SK-N-SH treated with all-trans-retinoic acid at 6 μM for 48 hours (cell line): Measurements from ENCODE around the gene AGPAT3.

Source experiments
- ARNTL ChIP-seq: fragments of 450-650 bp; formaldehyde crosslinking; IDR thresholded peaks from 2 replicates; pipeline ENCODE4 v1.5.0; 2020; ENCODE audit warnings: low read depth, mild to moderate bottlenecking, moderate library complexity, borderline replicate concordance
- BACH2 ChIP-seq: fragments of 250-450 bp; sonication (Bioruptor Pico); IDR thresholded peaks from 2 replicates; pipeline ENCODE4 v1.9.0; 2021; ENCODE audit warnings: mild to moderate bottlenecking, borderline replicate concordance
- CREB5 ChIP-seq: fragments of 250-450 bp; sonication (Bioruptor Pico); IDR thresholded peaks from 2 replicates; pipeline ENCODE4 v1.5.1; 2020; ENCODE audit warnings: low read depth, mild to moderate bottlenecking, moderate library complexity
- ESRRG ChIP-seq: fragments of 250-450 bp; sonication (Bioruptor Pico); IDR thresholded peaks from 2 replicates; pipeline ENCODE4 v1.6.1; 2021; ENCODE audit warnings: mild to moderate bottlenecking
- GLIS3 ChIP-seq: fragments of 250-450 bp; sonication (Bioruptor Pico); IDR thresholded peaks from 2 replicates; pipeline ENCODE4 v1.5.0; 2020; ENCODE audit warnings: mild to moderate bottlenecking, moderate library complexity
- OSR1 ChIP-seq: fragments of 250-450 bp; sonication (Bioruptor Pico); IDR thresholded peaks from 2 replicates; pipeline ENCODE4 v1.8.0; 2022; ENCODE audit warnings: moderate library complexity, mild to moderate bottlenecking, inconsistent platforms
- PATZ1 ChIP-seq: fragments of 250-450 bp; sonication (Bioruptor Pico); IDR thresholded peaks from 2 replicates; pipeline ENCODE4 v1.8.0; 2020; ENCODE audit warnings: mild to moderate bottlenecking, moderate library complexity, borderline replicate concordance
- POU6F1 ChIP-seq: fragments of 250-450 bp; sonication (Bioruptor Pico); IDR thresholded peaks from 2 replicates; pipeline ENCODE4 v1.8.0; 2021; ENCODE audit warnings: low read depth, mild to moderate bottlenecking, moderate library complexity, borderline replicate concordance
- PPARA ChIP-seq: fragments of 250-450 bp; sonication (Bioruptor Pico); IDR thresholded peaks from 2 replicates; pipeline ENCODE4 v1.5.0; 2020; ENCODE audit warnings: mild to moderate bottlenecking, borderline replicate concordance
- ZC3H10 ChIP-seq: fragments of 250-450 bp; sonication (Bioruptor Pico); IDR thresholded peaks from 2 replicates; pipeline ENCODE4 v1.5.1; 2021; ENCODE audit warnings: mild to moderate bottlenecking, moderate library complexity
- ZFP3 ChIP-seq: fragments of 250-450 bp; sonication (Bioruptor Pico); IDR thresholded peaks from 2 replicates; pipeline ENCODE4 v1.5.0; 2020; ENCODE audit warnings: mild to moderate bottlenecking, moderate library complexity
- ZNF565 ChIP-seq: fragments of 450-650 bp; formaldehyde crosslinking; conservative IDR thresholded peaks from 2 replicates; pipeline ENCODE4 v1.5.0; 2020; ENCODE audit warnings: low read depth, mild to moderate bottlenecking, moderate library complexity
- ZNF70 ChIP-seq: fragments of 450-650 bp; formaldehyde crosslinking; IDR thresholded peaks from 2 replicates; pipeline ENCODE4 v1.5.0; 2020; ENCODE audit warnings: mild to moderate bottlenecking, moderate library complexity
- ZNF8 ChIP-seq: fragments of 450-650 bp; formaldehyde crosslinking; IDR thresholded peaks from 2 replicates; pipeline ENCODE4 v1.5.0; 2020; ENCODE audit warnings: mild to moderate bottlenecking, moderate library complexity

GRCh38 chr21:43982489-43983078 lies 117.6 kb downstream of the AGPAT3 start:
- TF ChIP-seq ESRRG (CRISPR knock-in tag) (no peak), PATZ1 (CRISPR knock-in tag) (no peak), OSR1 (no peak), BACH2 (no peak), ARNTL (no peak), CREB5 (CRISPR knock-in tag) (no peak), ZFP3 (CRISPR knock-in tag) (no peak), ZNF565 (CRISPR knock-in tag) (no peak), POU6F1 (CRISPR knock-in tag) (no peak), ZNF8 (CRISPR knock-in tag) (no peak), ZNF70 (CRISPR knock-in tag) (no peak), ZC3H10 (CRISPR knock-in tag) (no peak), GLIS3 (CRISPR knock-in tag) (no peak), PPARA (no peak)
